ENCODE data around the gene PKM. TPM values are rescaled to one million over a fixed set of nuclear protein-coding genes. Genes with fewer than 3 reads are reported as not detected.

The PKM gene
- total RNA-seq, 4 donors from 2014 or later = 307 to 392 (median 318) TPM

DNA sequence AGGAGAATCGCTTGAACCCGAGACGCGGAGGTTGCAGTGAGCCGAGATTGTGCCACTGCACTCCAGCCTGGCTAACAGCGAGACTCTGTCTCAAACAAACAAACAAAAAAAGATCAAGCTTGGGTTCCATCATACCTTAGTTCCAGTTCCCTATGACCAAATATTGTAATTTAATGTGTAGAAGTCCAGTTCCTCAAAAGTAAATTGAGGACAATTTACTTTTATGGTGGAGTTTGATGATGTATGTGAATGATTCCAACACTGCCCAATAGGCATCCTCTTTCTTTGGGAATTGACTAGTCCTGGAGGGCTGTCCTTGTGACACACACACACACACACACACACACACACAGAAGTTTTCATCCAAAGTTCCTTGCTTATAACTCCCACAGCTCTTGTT is 2.8 kb upstream of the PKM start:
- TF ChIP-seq, protein P1, sequence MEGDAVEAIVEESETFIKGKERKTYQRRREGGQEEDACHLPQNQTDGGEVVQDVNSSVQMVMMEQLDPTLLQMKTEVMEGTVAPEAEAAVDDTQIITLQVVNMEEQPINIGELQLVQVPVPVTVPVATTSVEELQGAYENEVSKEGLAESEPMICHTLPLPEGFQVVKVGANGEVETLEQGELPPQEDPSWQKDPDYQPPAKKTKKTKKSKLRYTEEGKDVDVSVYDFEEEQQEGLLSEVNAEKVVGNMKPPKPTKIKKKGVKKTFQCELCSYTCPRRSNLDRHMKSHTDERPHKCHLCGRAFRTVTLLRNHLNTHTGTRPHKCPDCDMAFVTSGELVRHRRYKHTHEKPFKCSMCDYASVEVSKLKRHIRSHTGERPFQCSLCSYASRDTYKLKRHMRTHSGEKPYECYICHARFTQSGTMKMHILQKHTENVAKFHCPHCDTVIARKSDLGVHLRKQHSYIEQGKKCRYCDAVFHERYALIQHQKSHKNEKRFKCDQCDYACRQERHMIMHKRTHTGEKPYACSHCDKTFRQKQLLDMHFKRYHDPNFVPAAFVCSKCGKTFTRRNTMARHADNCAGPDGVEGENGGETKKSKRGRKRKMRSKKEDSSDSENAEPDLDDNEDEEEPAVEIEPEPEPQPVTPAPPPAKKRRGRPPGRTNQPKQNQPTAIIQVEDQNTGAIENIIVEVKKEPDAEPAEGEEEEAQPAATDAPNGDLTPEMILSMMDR (IDR thresholded peaks at IDR 0.05) = no peak
- no peak for TF ChIP-seq POLR2A (IDR thresholded peaks at IDR 0.05)

DNA sequence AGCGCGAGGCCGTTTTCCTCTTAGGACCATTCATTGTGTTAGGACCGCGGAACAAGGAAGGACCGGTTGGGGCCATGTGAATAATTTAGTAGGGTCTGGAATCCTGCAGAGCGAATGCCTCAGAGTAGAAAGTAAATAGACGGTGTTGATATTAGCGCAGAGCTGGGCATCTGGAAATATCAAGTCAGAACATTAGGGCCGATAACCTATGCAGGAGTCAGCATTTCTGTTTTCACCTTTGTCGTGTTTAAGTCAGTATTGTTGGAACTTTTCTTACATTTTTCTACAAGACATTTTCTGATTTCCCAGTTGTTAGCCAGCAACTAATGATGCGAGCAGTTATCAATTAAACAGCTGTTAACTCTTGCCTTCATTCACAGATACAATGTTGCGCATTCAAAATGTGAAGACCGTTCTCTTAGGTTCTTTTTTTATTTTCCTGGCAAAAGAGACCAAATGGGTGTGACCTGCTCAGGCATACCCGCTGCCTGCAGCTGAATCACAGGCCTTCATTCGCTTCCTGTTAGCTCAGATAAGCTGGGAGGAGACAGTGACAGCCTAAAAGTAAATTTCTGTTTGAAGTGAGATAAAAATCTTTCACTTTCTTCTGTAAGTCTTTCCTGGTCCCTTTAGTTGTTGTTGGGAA is 966 bp upstream of the PKM start:
- Histone ChIP-seq H3K9me3 (no peaks in the 10 kb centered on the region), H3K4me1 (peaks cover under 1 to 44% (median 5%) of the 10 kb centered on the region in 4 donors), H3K36me3 (no peaks in the 10 kb centered on the region), H3K27me3 (no peaks in the 10 kb centered on the region), H3K27ac (peak overlapping the region; percentile 86 to 98 (median 98)), H3K4me3 (peak overlapping the region; percentile 89 to 96 (median 94))
- peak in 1 of 3 donors; percentile 64 for DNase-seq
- TF ChIP-seq, protein P1 (IDR thresholded peaks at IDR 0.05) = no peak
- TF ChIP-seq POLR2A (IDR thresholded peaks at IDR 0.05) = no peak

More for the DNA sequence above, 2.8 kb upstream of the PKM start:
- no peaks in the 10 kb centered on the region for H3K27me3 ChIP-seq
- H3K36me3 ChIP-seq = no peaks in the 10 kb centered on the region
- no peaks in the 10 kb centered on the region for H3K9me3 ChIP-seq
- no peak overlapping the region for H3K27ac ChIP-seq
- H3K4me1 ChIP-seq = peaks cover 0 to 35% (median under 1%) of the 10 kb centered on the region in 4 donors
- no peak overlapping the region for H3K4me3 ChIP-seq
- DNase-seq = no peak

DNA sequence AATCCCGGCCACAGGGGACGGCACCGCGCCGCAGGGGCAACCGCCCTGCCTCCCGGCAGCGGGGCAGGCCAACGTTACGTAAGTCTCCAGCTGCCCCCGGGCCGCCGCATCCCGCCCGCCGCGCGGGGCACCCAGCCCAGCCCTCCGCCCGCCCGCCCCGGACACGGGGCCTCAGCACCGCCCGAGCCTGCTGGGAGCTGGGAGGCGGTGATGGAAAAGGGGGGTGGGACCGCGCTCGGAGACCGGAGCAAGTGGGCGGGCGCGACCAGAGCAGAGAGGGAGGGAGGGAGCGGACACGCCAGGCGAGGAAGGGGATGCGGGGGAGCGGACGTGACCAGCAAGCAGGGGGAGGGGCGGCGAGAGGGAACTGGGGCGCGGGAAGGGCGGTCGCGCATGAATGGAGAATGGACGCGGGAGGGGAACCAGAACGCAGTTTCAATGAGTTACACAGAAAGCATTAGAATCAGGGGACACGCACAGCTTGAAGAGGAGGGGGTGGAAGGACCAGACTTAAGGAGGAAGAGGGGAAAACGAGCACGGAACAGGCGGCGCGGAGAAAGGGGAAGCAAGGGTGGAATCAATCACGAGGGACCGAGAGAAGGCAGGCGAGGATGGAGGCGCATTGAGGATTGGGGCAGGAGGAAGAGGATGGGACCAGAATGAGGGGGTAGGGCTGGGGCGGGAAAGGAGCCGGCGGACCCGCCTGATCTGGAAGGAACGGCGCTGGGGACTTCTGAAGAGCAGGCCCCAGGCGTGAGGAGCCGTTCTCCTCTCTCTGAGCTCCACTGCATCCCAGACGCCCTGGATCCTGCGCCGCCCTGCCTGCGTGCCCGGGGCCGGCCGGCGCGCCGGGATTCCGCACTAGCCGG is 559 bp downstream of the PKM start:
- peak; percentile 33 to 43 for TF ChIP-seq POLR2A (IDR thresholded peaks at IDR 0.05)
- TF ChIP-seq, protein P1 (IDR thresholded peaks at IDR 0.05) = no peak
- H3K36me3 ChIP-seq = no peaks in the 10 kb centered on the region
- peaks cover 4 to 47% (median 13%) of the 10 kb centered on the region in 4 donors for H3K4me1 ChIP-seq
- H3K9me3 ChIP-seq = no peaks in the 10 kb centered on the region
- H3K27ac ChIP-seq = peak overlapping the region; percentile 86 to 98 (median 98)
- DNase-seq = peak; percentile 87 to 92 (median 87)
- no peaks in the 10 kb centered on the region for H3K27me3 ChIP-seq
- peak overlapping the region; percentile 89 to 96 (median 94) for H3K4me3 ChIP-seq

DNA sequence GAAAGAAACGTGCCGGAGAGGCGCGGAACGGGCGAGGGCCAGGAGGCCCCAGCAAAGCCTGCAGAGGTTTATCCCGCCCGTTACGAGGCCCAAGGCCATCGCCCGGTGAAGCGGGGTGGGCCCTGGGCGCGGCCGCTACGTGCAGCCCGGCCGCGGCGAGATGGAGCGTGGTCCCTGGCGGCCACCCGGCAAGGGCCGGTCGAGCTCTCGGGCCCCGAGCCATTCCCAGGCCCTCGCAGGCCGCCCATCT is 1.1 kb downstream of the PKM start:
- Histone ChIP-seq H3K36me3 (no peaks in the 10 kb centered on the region), H3K27ac (peak overlapping the region; percentile 86 to 98 (median 98)), H3K4me3 (peak overlapping the region; percentile 89 to 96 (median 94)), H3K27me3 (no peaks in the 10 kb centered on the region), H3K9me3 (no peaks in the 10 kb centered on the region), H3K4me1 (peaks cover 4 to 51% (median 13%) of the 10 kb centered on the region in 4 donors)
- no peak for DNase-seq
- TF ChIP-seq POLR2A (IDR thresholded peaks at IDR 0.05) = no peak
- TF ChIP-seq, protein P1 (IDR thresholded peaks at IDR 0.05) = no peak

DNA sequence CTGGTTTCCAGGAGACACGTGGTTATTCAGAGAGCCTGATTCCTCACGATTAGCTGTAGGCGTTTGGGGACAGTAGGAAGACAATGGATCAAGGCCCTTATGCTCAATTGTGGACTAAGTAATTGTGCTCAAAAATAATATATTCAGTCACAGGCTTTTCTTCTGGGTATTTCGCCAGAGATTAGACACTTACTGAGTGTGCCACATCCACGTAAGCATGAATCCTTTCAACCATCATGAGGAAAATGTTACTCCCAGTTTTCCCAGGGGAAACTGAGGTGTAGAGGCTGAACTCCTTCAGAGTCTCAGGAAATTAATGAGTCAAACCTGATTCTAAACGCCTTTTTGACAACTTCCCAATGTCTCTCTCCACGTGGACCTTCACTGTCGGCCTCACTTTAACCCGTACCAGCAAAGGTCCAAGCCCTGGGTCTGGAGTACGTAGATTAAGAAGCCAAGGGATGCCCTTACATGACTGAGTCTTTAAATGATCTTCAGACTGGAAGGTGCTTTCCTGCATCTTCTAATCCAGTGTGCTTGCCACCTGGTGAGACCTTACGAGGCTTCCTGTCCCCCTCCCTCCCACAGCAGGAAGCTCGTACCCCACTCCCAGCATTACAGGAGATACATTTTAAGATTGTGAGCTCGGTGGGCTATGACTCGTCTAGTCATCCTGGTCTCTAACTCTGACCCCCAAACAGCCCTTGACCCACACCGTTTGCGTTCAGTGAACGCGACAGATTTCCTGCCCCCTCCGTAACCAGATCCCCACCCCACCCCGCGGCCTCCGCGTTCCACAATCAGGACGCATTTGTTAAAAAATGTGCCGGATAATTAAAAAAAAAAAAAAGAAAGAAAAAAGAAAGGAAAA is 1.7 kb downstream of the PKM start:
- Histone ChIP-seq H3K4me1 (peaks cover 4 to 51% (median 13%) of the 10 kb centered on the region in 4 donors), H3K27me3 (no peaks in the 10 kb centered on the region), H3K4me3 (peak overlapping the region; percentile 89 to 96 (median 94)), H3K36me3 (no peaks in the 10 kb centered on the region), H3K9me3 (no peaks in the 10 kb centered on the region), H3K27ac (peak overlapping the region; percentile 86 to 98 (median 98))
- TF ChIP-seq, protein P1 (IDR thresholded peaks at IDR 0.05) = no peak
- no peak for TF ChIP-seq POLR2A (IDR thresholded peaks at IDR 0.05)
- DNase-seq = peak in 2 of 3 donors; percentile 48 to 53

Data from Peyer's patch (tissue), 4 donors.